Pancreas (tissue), 10 donors: Measurements from ENCODE around the gene PMIS2. TPM values are rescaled to one million over a fixed set of nuclear protein-coding genes. Genes with fewer than 3 reads are reported as not detected.

Experiments
- ATAC-seq, 4 donors: fragments of 200-7000 bp; cut with Tn5 transposase; one replicate each; pipeline versions ENCODE4 v1.8.0 to v1.9.1; 2020; ENCODE audit warnings: mild to moderate bottlenecking in 4 of 4, moderate library complexity in 4 of 4
- DNase-seq, 6 donors: peaks; one replicate each; pipeline ENCODE4 v3.0.0-alpha.2; 2020
- FAIRE-seq: peaks from 2 replicates; lab custom pipeline; 2012; peaks lifted over from hg19 to GRCh38; lab: Jason Lieb, UNC
- H3K27ac ChIP-seq, 4 donors: fragments of 200-600 bp; sonication (generic); 1 replicate in 3 of 4; 2 replicates in 1 of 4; pipeline versions ENCODE4 v1.5.0 to v1.8.0; 2020
- H3K27me3 ChIP-seq, 4 donors: fragments of 200-600 bp; one replicate each; pipeline ENCODE4 v1.8.0; 2021
- H3K36me3 ChIP-seq, 3 donors: fragments of 200-600 bp; sonication (generic) in 1 of 3; one replicate each; pipeline versions ENCODE4 v1.5.0 to v1.8.0; 2020 to 2021
- H3K4me1 ChIP-seq, 3 donors: fragments of 200-600 bp; one replicate each; pipeline ENCODE4 v1.8.0; 2021
- H3K4me3 ChIP-seq, 4 donors: fragments of 200-600 bp; sonication (generic) in 2 of 4; one replicate each; pipeline versions ENCODE4 v1.5.0 to v1.8.0; 2020 to 2021
- H3K9me3 ChIP-seq, 4 donors: fragments of 200-600 bp; one replicate each; pipeline ENCODE4 v1.8.0; 2021
- WGBS, 2 donors: extraction: QIAGEN DNeasy Blood & Tissue Kit; methylation state at CpG; one replicate each; pipeline ENCODE4 v1.1.7; 2013; 5-methylcytosine and 5-hydroxymethylcytosine counted together
- intact Hi-C, 3 donors: fragments of 100-400 bp; cut with DNase I; formaldehyde crosslinking; loops; one replicate each; pipeline versions ENCODE4 v1.11.1 to v1.14.2; 2022
- polyA plus RNA-seq, 2 donors: library from polyadenylated mRNA; stranded (reverse); fragments of 200-250 nt; gene quantifications; one replicate each; pipeline ENCODE4 v1.2.3, GENCODE V29; 2013
- total RNA-seq, 6 donors: library from RNA; stranded (reverse); fragmentation: NEBNext Ultra II Directional in 4 of 6; extraction: Animal tissue kit (Norgen Biotek cat#: 25700) in 4 of 6; gene quantifications; one replicate each; pipeline versions ENCODE4 v1.2.1 to v1.2.4, GENCODE V29; 2021 to 2023
- TF ChIP-seq, protein P1 (sequence below), 4 donors: fragments of 200-600 bp; sonication (generic) in 3 of 4; IDR thresholded peaks; one replicate each; pipeline versions ENCODE4 v1.5.0 to v1.8.0; 2021; ENCODE audit warnings: antibody characterized with exemption in 4 of 4
- donor health status: healthy with polysubstance abuse.
- donor health status: DM: no; HTN: no; CAD: no; lungs with moderate emphysema.
- donor health status: DM: no; HTN: no; CAD: no.
- donor health status: control.
- donor health status: control.
- donor health status: Bipolar disorder and iron deficiency.
- donor health status: DM: yes; HTN: yes; CAD: no.
- donor health status: DM: no; HTN: no; CAD: no.
- donor health status: DM: no; HTN: no; CAD: no.
- donor health status: DM: yes; HTN: yes; CAD: no.

The PMIS2 gene
- total and polyA plus RNA-seq, 8 donors: not detected

DNA sequence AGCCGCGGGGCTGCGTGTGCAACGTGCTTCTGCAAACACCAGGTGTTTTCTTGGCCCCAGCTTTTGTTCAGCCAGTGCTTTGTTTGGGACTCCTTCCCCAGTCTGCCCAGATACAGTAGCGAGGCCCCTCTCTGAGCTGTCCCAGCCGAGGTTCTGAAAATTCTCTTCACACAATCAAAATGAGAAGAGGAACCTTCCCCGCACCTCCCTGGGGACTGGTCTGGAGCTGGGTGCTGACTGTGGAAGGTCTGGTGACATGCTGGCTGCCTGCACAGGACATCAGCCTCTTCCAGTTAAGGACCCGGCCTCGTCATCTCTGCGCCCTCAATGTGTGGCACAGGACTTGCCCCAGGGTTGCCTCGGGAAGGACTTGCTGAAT, 26.7 kb upstream of the PMIS2 start:
- peak in 3 of 4 donors; percentile 4 to 50 (median 20) for ATAC-seq
- peaks cover 0 to 6% (median 0%) of the 10 kb centered on the region in 3 donors for H3K4me1 ChIP-seq
- TF ChIP-seq, protein P1, sequence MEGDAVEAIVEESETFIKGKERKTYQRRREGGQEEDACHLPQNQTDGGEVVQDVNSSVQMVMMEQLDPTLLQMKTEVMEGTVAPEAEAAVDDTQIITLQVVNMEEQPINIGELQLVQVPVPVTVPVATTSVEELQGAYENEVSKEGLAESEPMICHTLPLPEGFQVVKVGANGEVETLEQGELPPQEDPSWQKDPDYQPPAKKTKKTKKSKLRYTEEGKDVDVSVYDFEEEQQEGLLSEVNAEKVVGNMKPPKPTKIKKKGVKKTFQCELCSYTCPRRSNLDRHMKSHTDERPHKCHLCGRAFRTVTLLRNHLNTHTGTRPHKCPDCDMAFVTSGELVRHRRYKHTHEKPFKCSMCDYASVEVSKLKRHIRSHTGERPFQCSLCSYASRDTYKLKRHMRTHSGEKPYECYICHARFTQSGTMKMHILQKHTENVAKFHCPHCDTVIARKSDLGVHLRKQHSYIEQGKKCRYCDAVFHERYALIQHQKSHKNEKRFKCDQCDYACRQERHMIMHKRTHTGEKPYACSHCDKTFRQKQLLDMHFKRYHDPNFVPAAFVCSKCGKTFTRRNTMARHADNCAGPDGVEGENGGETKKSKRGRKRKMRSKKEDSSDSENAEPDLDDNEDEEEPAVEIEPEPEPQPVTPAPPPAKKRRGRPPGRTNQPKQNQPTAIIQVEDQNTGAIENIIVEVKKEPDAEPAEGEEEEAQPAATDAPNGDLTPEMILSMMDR (IDR thresholded peaks at IDR 0.05): no peak
- H3K36me3 ChIP-seq: no peaks in the 10 kb centered on the region
- FAIRE-seq: no peak
- no peaks in the 10 kb centered on the region for H3K27me3 ChIP-seq
- intact Hi-C loops: no loop called here
- no peak overlapping the region for H3K27ac ChIP-seq
- WGBS, 2 donors: 25 to 32% methylated on average over 11 of the region's 11 CpGs
- H3K4me3 ChIP-seq: peak overlapping the region in 2 of 4 donors; percentile 28 to 47
- DNase-seq: peak in 1 of 6 donors; percentile 51
- no peaks in the 10 kb centered on the region for H3K9me3 ChIP-seq

DNA sequence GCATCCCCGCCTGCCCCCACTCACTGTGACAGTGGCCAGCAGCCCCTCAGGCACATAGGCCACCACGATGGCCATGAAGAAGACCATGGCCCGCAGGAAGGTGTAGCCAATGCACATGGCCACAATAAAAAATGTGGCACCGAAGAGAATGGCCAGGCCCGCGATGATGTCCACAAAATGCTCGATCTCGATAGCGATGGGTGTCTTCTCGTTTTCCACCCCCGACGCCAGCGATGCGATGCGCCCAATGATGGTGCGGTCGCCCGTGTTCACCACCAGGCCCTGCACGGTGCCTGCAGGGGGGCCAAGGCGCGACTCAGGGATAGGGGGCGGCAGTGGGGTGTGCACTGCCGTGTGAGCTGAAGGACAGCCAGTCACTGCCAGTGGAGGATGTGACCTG, 26.2 kb upstream of the PMIS2 start:
- H3K27me3 ChIP-seq: no peaks in the 10 kb centered on the region
- peak in 1 of 6 donors; percentile 49 for DNase-seq
- no peaks in the 10 kb centered on the region for H3K9me3 ChIP-seq
- intact Hi-C loops: no loop called here
- TF ChIP-seq, protein P1 (IDR thresholded peaks at IDR 0.05): no peak
- peaks cover 0 to 6% (median 0%) of the 10 kb centered on the region in 3 donors for H3K4me1 ChIP-seq
- FAIRE-seq: no peak
- H3K4me3 ChIP-seq: no peak overlapping the region
- H3K36me3 ChIP-seq: no peaks in the 10 kb centered on the region
- no peak for ATAC-seq
- H3K27ac ChIP-seq: no peak overlapping the region
- 89 to 92% methylated on average over 23 of the region's 23 CpGs for WGBS, 2 donors

DNA sequence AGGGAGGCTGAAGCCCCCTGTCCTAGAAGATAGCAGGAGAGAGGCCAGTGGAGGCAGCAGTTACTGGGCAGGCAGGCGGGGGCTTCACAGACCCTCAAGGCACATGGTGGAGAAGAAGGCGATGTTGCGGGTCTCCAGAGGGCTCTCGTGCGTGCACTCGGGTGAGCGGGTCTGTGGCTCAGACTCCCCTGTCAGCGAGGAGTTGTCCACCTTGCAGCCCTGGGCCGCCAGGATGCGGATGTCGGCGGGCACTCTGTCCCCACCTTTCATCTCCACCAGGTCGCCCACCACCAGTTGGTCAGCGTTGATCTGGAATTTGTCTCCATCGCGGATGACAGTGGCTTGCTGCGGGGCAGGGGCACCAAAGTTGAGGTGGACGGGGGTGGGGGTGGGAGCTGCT, 25.7 kb upstream of the PMIS2 start:
- DNase-seq (peak in 1 of 6 donors; percentile 42), FAIRE-seq (no peak), ATAC-seq (no peak)
- no peaks in the 10 kb centered on the region for H3K27me3 ChIP-seq
- WGBS, 2 donors: 89 to 90% methylated on average over 18 of the region's 18 CpGs
- TF ChIP-seq, protein P1 (IDR thresholded peaks at IDR 0.05): no peak
- H3K4me3 ChIP-seq: no peak overlapping the region
- intact Hi-C loops: no loop called here
- H3K4me1 ChIP-seq: peaks cover 0 to 9% (median 2%) of the 10 kb centered on the region in 3 donors
- H3K27ac ChIP-seq: no peak overlapping the region
- H3K36me3 ChIP-seq: no peaks in the 10 kb centered on the region
- no peaks in the 10 kb centered on the region for H3K9me3 ChIP-seq

DNA sequence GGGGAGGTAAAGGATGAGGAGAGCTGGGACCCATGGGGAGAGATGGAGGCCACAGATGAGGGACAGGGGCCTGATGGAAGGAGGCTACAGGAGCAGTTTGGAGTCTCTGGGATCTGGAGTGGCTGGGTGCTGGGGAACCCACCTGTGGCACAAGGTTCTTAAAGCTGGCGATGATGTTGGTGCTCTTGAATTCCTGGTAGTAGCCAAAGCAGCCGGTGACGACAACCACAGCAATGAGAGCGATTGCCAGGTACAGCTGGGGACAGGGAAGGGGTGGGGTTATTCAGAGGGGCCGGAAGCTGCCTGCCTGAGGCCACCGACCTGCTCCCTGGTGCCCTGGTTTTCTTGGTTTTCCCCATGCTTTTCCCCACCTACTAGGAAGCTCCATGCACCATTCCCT, 25.3 kb upstream of the PMIS2 start:
- H3K4me3 ChIP-seq: no peak overlapping the region
- WGBS, 2 donors: 18 to 30% methylated on average over 6 of the region's 6 CpGs

DNA sequence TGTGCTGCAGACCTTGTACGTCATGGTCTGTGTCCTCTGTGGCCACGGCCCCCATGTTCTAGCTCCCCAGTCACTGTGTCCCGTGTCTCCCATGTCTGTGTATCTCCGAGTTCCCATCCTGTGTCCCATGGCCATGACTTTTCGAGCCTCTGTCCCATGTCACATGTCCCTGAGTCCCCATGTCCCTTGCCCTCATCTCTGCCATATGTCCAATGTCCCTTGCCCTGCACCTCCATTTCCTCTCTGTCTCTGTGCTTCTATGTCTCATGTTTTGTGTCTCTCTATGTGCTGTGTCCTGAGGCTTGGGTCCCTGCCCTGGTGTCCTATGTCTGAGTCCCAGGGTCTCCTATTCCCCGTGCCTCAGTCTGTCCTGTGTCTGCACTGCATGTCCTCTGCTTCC, 24.5 kb upstream of the PMIS2 start:
- DNase-seq (no peak), FAIRE-seq (no peak), ATAC-seq (no peak)
- no peak overlapping the region for H3K27ac ChIP-seq
- TF ChIP-seq, protein P1 (IDR thresholded peaks at IDR 0.05): no peak
- no peaks in the 10 kb centered on the region for H3K9me3 ChIP-seq
- intact Hi-C loops: no loop called here
- H3K27me3 ChIP-seq: no peaks in the 10 kb centered on the region
- no peaks in the 10 kb centered on the region for H3K36me3 ChIP-seq
- H3K4me1 ChIP-seq: peaks cover 0 to 13% (median 7%) of the 10 kb centered on the region in 3 donors
- 86 to 88% methylated on average over 6 of the region's 6 CpGs for WGBS, 2 donors
- no peak overlapping the region for H3K4me3 ChIP-seq

More for the DNA sequence above, 25.3 kb upstream of the PMIS2 start:
- FAIRE-seq (no peak), ATAC-seq (peak in 3 of 4 donors; percentile 15 to 43 (median 32)), DNase-seq (peak in 2 of 6 donors; percentile 48 to 51)
- intact Hi-C loops: no loop called here
- H3K36me3 ChIP-seq: no peaks in the 10 kb centered on the region
- TF ChIP-seq, protein P1 (IDR thresholded peaks at IDR 0.05): no peak
- H3K27ac ChIP-seq: peak overlapping the region in 1 of 4 donors; percentile 23
- H3K9me3 ChIP-seq: no peaks in the 10 kb centered on the region
- H3K4me1 ChIP-seq: peaks cover 0 to 13% (median 6%) of the 10 kb centered on the region in 3 donors
- no peaks in the 10 kb centered on the region for H3K27me3 ChIP-seq
